Measurements from ENCODE around the gene TREH.
A peak's percentile ranks its signal among the peaks of the same experiment; 100 is the strongest.

The TREH gene

DNA sequence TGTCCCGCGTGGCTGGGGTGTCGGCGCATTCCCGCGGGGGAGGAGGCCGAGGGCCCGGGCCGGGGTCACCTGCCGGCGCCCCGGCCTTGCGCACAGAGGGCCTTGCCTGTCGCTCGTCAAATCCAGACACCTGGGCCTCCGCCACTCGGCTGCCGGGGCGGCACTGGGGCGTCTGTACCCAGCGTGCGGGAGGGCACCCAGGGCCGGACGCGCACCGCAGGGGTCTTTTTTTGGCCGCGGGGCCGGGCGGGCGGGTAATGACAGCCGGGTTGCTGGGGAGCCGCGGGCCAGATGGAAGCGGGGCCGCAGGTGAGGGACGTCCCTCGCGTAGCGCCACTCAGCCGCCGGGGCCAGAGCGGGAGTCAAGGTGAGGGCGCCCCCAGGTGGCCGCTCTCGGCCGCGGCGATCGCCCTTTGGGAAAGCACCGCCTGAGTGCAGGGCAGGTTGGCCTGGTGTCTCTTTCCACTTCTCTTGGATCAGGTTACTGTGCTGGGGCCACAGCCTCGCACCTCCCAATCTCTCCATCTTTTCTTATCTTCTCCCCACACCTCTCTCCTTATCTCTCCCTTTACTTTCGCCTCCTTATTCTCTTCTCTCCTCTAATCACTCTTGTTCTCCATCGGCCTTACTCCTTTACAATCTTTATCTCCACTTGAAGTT lies 68.5 kb downstream of the TREH start:
- ChIA-PET CTCF (interaction anchor here (0.9 to 2.8 kb wide), 9 partner anchors 9 to 79 kb away, joined by 3 to 10 read pairs (median 6); no protein-coding TSS in a partner anchor), POLR2A (no interaction called here)
- DNase-seq (ENCODE audit: extremely low spot score): peak; percentile 85

GRCh38 chr11:118610225-118610772 lies 69.2 kb downstream of the TREH start:
- no peak for DNase-seq (ENCODE audit: extremely low spot score)
- CTCF ChIA-PET: interaction anchor here (0.9 to 2.8 kb wide), 7 partner anchors 10 to 80 kb away, joined by 3 to 10 read pairs (median 4); no protein-coding TSS in a partner anchor
- no peak for TF ChIP-seq CTCF (IDR thresholded peaks at IDR 0.05; ENCODE audit: control extremely low read depth, extremely low read depth, low read depth, missing control alignments)
- POLR2A ChIA-PET: no interaction called here

More for the DNA sequence above, 68.5 kb downstream of the TREH start:
- TF ChIP-seq CTCF (IDR thresholded peaks at IDR 0.05; ENCODE audit: control extremely low read depth, extremely low read depth, low read depth, missing control alignments): peak; percentile 94

GRCh38 chr11:118609380-118610224 lies 69.8 kb downstream of the TREH start:
- POLR2A ChIA-PET: no interaction called here
- no peak for DNase-seq (ENCODE audit: extremely low spot score)
- CTCF ChIA-PET: interaction anchor here (0.7 to 6.0 kb wide), 12 partner anchors 9 to 81 kb away, joined by 3 to 68 read pairs (median 4); no protein-coding TSS in a partner anchor
- no peak for TF ChIP-seq CTCF (IDR thresholded peaks at IDR 0.05; ENCODE audit: control extremely low read depth, extremely low read depth, low read depth, missing control alignments)

DNA sequence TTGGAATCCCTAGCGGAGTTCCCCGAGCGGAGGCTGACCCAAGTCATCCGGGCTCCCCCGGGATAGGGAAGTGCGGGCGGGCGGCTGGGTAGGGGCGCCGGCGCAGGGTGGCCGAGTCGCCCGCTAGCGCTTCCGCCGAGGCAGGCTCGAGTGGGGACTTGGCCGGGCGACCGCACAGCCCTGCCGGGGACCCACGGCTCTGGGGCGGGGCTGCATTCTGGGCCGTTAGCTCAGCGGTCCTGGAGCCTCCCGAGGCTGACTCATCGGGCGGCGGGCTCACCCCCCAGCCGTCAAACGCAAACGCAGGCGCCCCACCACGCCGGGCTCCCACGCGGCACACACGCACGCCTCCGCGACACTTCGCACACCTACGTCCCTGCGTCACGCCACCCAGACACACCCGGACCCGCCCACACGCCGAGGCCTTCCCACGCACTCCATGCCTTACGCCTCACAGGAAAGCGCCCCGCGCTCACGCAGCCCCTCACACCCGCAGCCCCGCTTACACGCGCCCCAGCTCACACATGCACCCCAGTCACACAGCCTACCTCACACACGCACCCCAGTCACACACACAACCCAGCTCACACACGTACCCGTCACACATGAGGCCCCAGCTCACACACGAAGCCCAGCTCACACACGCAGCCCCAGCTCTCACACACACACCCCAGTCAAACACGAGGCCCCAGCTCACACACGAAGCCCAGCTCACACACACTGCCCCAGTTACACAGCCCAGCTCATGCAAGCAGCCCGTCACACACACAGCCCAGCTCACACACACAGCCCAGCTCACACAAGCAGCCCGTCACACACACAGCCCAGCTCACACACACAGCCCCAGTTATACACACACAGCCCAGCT lies 70.9 kb downstream of the TREH start:
- POLR2A ChIA-PET: interaction anchor here (0.6 kb wide), 1 partner anchor 672 kb away, joined by 4 read pairs; no protein-coding TSS in a partner anchor
- TF ChIP-seq CTCF (IDR thresholded peaks at IDR 0.05; ENCODE audit: control extremely low read depth, extremely low read depth, low read depth, missing control alignments): no peak
- DNase-seq (ENCODE audit: extremely low spot score): peak; percentile 54
- CTCF ChIA-PET: interaction anchor here (0.7 to 6.0 kb wide), 6 partner anchors 8 to 81 kb away, joined by 3 to 68 read pairs (median 3); no protein-coding TSS in a partner anchor

DNA sequence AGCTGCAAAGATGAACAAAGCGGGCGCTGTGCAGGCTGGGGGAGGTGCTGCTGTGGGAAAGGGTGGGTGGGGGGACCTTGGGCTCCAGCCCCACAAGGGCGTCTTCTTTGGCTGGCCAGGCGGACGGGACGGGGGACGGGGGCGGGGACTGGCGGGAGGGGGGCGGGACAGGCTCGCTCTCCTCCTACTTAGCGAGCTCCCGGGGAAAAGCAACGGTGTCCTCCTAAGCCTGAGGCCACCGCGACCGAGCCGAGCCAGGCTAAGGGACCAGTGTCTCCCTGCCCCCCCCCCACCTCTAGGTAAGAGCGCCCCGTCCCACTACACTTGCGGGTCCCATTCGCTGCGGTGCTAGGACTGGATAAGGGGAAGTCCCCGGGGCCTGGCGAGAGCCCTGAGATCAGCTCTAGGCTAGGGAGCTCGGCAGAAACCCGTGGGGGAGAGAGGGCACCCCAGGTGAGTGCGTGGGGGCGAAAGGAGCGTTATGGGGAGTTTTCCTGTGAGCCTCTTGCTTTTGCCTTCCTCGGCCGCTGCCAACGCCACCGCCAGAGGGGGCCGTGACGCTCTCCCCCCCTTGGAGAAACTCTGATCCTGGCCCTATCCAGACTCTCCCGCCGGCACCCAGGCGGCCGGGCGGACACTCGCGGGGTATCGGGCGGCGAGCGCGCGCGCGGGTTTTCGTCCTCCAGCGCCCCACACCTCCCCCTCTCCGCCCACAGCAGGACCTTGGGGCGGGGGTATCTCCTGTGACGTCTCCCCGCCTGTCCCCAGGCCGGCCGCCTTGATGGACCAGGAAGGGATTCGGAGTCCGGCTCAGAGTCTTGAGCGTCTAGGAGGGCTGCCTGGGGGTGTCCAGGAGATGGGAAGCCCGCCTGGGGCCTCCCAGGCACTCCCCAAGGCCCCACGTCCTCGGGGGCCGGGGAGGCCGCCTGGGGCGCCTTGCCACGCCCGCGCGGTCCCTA lies 71.8 kb downstream of the TREH start, which contains the start of gene PHLDB1:
Gene PHLDB1 (plus strand): TSS at position 215 of the 959 bp plus-strand sequence. CDS start 6,222 bp downstream, outside the sequence.
- peak; percentile 58 for DNase-seq (ENCODE audit: extremely low spot score)
- ChIA-PET CTCF (interaction anchor here (0.6 to 6.0 kb wide), 5 partner anchors 11 to 350 kb away, joined by 3 to 68 read pairs (median 3); partner anchors contain the start of gene UPK2), POLR2A (interaction anchor here (0.6 kb wide), 1 partner anchor 185 kb away, joined by 3 read pairs; no protein-coding TSS in a partner anchor)
- peak; percentile 50 for TF ChIP-seq CTCF (IDR thresholded peaks at IDR 0.05; ENCODE audit: control extremely low read depth, extremely low read depth, low read depth, missing control alignments)
